Fibroblast of skin of right biceps (primary cell): ENCODE measurements around the gene STEEP1.
"Not testable (repeated sequence)": the region's sequence is repeated elsewhere in the genome, so short reads cannot be mapped to it uniquely, and the experiment has no call there.

Experiments used
- DNase-seq: peaks from one replicate; pipeline ENCODE4 v3.0.0-alpha.2; 2013

STEEP1 gene

DNA sequence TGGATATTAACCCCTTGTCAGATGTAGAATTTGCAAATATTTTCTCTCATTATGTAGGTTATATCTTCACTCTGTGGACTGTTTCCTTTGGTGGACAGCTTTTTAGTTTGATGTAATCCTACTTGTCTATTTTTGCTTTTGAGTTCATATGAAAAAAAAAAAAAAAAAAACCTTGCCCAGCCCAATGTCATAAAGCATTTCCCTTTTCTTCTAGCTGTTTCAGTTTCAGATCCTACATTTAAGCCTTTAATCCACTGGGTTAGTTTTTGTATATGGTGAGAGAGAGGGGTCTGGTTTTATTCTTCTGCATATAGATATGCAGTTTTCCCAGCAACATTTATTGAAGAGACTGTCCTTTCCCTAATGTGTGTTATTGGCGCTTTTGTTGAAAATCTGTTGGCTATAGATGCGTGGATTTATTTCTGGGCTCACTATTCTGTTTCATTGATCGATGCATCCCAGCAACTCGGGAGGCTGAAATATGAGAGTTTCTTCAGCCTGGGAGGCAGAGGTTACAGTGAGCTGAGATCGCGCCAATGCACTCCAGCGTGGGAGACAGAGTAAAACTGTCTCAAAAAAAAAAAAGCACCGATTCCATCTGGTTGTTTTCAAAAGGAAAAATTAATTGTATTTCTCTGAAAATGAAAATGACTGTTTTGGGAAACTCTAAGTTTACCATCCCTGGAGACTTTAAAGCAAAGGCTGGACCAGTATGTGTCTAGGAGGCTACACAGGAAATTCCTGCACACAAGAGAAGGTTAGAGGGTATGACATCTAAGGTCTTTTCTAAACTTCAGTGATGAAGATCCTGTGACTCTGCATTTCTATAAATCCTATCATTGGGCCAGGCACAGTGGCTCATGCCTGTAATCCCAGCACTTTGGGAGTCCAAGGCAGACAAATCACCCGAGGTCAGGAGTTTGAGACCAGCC is 35.6 kb downstream of the STEEP1 start:
- no peak for DNase-seq

DNA sequence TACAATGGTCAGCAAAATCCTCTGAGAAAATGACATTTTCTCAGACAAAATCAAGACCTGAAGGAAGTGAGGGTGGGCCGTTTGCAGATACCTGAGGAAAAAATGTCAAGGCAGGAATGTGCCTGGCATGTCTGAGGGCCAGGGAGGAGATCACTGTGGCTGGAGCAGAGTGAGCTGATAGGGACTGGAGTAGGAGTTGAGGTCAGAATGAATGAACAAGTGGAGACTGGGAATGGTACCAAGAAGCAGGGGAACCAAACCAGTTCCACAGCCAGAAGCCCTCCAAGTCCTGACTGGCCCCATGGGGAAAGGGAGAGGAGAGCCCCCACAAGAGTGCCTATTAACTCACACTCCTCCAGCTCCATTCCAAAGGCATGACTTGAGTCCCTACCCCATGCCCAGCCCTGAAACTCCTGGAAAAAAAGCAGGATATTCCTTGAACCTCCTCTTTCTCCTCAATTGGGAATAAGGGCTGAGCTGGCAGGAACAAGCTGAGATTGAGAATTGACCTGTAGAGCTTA is 41.5 kb downstream of the STEEP1 start:
- no peak for DNase-seq

DNA sequence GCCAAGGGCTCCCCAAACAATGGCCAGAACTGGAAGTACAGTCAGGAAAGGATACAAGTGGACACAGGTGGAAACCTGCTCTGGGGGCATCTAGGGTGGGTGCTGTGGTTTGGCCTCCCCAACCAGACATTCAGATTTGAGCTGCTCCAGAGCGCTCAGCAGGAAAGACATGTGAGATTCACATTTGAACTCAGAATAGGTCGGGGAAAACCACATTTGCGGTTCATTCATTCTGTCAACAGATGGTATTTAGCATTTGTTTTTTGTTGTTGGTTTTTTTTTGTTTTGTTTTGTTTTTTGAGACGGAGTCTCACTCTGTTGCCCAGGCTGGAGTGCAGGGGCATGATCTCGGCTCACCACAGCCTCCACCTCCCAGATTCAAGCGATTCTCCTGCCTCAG is 44.0 kb downstream of the STEEP1 start:
- no peak for DNase-seq

DNA sequence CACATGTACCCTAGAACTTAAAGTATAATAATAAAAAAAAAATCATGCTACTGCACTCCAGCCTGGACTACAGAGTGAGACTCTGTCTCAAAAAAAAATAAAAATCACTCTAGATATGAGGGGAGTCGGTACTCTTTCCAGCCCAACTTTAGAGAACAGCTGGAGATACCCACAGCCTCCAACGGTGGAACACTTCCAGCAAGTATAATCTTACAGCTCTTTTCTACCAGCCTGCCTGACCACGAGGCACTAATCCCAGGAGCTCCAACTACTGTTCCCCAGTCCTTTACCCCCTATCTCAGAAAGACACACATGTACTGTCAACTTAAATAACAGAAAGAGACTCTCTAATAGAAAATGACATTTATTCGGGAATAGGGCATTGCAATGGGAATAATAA is 46.8 kb downstream of the STEEP1 start:
- no peak for DNase-seq

DNA sequence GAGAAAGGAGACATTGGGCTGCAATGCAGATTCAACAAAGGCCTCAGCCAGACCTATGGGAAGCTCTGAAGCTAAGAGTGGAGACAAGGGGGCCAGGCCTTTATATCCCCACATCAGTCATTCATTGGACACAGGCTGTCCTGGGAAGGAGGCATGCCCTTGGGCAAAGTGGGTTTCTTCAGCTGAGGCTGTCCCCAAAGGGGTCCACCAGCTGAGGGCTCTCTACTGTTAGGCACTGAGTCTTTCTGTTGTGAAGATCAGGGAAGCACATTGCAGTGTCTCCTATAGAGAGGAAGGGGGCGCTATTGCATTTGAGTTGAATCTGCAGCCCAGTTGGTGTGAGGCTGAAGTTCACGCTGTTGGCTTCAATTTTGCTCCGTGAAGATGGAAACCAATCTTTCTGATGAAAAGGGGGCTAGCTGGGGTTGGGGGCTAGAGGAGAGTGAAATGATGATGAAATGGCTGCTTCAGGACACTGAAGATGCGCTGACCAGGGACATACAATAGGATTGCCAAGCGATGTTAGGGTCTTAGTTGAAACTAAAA is 49.0 kb downstream of the STEEP1 start:
- peak; percentile 59 for DNase-seq

DNA sequence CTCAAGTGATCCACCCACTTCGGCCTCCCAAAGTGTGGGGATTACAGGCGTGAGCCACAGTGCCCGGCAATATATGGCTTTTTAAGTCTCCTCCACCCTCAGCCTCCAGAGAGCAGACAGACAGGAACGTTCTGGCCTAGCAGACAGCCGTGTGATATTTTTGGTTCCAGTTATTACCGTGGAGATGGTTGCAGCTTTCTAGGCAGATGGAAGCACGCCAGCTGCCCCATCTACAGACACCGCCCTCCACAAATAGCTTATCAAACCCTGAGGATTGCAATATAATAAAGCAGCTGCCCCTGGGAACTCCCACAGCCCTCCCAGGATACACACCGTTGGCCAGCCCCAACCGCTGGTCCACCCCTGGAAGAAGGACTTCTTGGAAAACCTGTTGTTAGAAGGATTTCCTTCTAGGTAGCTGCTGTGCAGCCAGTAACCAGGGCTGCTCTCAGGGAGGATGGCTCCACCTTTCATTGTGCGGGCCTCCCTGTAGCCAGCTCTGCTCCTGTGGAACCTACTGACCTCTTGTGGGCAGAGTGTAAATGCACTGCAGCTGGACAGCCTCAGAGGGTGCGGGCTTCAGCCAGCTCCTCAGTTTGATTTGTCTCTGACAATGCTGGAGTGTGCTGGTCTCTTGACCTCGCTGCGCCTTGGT is 52.9 kb downstream of the STEEP1 start:
- peak; percentile 68 for DNase-seq

DNA sequence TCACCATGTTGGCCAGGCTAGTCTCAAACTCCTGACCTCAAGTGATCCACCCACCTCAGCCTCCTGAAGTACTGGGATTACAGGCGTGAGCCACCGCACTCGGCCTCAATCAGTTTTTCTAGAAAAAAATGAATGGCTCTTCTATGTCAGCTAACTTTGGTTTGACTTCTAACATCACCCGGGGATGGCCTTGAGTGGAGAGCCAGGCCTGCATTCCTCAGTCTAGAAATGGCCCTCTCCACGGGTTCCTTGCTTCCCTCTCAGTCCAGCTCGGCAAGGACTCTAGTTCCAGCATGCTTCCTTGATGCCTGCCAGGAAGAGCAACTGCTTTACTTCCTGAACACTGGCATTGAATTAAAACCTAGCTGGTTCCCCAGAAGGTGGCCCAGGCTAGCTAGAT is 58.0 kb downstream of the STEEP1 start:
- DNase-seq, result no peak

DNA sequence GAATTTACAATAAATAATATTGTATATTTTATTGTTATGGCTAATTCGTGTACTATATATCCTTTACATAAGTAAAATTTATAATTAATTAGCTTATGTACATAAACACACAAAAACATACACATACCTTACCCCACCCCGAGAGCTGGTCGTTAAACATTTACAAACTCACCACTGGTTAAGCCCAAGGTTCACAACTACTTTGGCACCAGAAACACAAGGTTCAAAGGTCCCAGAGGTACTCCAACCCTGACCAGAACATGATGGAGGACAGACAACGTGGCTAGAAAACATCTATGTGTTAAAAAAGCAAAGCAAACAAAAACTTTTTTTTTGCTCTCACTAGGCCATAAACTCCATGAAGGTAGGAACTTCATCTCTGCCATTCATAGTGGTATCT is 59.3 kb downstream of the STEEP1 start:
- DNase-seq, result no peak

DNA sequence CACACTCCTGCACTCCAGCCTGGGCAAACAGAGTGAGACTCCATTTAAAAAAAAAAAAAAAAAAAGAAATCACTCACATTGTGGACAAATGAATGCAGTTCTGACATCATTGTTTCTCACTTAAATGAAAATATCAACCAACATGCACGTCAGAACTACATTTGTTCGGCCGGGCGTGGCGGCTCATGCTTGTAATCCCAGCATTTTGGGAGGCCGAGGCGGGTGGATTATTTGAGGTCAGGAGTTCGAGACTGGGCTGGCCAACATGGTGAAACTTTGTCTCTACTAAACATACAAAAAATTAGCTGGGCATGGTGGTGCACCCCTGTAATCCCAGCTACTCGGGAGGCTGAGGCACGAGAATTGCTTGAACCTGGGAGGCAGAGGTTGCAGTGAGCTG is 60.1 kb downstream of the STEEP1 start:
- DNase-seq, result not testable (repeated sequence)

DNA sequence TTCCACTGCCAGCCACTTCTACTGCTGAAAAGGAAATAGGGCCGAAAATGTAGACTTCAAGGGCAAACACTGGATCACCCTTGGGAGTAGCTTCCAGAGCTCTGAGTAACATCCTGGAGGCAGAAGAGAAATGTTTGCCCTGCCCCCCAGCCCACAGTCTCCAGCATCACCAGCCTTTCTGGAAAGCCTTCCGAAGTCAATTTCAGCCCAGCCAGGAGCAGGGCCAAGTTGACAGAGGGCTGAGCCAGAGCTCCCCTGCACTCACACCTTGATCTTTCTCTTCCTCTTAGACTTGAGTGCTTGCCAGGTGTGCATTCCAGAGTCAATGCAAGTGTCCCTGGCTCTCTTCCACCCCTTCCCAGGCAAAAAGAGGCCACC is 61.7 kb downstream of the STEEP1 start:
- peak; percentile 93 for DNase-seq

DNA sequence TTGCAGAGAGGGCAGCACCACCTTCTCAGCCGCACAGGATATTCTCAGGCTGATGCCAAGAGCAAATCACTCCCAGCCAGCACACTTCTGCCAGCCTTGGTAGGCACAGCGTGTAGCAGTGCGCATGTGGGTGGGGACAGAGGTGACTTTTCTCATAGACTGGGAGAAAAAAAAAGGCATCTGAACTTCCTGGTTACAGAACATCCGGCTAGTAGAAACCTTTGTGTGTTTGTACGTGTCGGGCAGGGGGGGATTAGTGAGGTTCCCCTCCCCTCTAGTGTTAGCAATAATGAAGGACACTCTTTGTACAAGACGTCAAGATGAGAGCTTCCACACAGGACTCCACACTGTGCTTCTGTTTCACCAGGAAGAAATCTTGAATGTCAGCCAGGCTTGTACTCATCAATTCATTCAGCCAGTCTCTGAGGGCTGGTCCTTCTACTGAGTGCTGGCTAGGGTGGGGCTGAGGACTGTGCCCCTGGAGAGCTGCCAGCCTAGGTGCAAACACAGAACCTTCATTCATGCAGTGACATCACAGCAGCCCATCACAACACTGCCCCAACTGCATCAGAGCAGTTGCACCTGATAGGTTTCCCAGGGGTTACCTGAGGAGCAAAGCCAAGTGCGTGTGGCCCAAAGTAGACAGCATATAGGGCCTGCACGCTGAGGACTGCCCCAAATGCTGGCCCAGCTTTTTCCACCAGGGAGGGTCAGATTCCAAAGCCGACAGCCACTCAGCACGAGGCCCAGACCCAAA is 62.3 kb downstream of the STEEP1 start:
- DNase-seq, result peak; percentile 66

DNA sequence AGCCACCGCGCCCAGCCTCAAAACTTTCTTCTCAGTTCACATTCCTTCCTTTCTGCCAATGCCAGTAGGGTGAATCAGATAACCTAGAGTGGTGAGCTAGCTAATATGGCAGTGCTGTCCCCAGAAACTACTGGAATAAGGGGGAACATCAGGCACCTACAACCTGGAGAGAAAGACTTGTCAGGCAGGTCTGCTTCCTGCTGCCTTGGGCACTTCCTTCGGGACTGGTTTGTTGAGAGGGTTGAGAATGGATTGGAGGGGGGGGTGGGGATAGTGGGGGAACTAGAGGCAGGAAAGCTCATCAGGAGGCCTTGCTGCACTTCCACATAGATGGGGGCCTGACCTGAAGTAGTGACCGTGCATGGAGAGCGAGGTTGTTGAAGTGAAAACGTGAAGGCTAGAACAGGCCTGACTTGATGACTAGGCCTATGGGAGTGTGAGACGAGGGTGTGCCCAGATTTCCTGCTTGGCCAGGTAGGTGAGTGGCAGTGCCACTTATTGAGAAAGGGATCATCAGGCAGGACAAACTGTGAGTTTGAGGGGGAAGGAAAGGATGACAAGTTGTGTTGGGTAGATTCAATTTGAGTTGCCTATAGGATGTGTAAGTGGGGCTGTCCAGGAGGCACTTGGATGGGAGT is 63.6 kb downstream of the STEEP1 start:
- DNase-seq, result no peak

DNA sequence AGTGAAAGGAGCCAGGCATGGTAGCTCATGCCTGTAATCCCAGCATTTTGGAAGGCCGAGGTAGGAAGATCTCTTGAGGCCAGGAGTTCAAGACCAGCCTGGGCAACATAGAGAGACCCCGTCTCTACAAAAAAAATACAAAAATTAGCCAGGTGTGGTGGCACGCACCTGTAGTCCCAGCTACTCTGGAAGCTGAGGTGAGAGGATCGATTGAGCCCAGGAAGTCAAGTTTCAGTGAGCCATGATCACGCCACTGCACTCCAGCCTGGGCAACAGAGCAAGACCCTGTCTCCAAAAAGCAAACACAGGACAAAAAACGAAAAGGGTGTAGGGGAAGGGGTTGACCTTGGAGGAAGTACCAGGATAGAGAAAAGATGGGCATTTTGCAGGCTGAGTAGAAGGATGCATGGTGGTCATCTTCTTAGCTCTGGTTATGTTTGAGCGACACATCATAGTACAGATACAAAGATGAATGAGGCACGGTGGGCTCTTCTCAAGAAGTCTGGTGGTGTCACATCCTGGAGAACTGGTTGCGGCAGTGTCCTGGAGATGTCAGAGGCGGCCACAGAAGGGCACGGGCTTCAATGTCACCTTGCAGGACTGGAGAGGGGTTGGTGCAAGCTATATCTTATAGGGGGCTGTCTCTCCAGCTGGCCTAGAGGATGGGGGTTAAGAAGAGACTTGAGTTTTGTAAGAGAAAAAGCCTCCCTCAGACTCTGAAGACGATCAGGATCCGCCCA is 65.0 kb downstream of the STEEP1 start:
- DNase-seq, result no peak

DNA sequence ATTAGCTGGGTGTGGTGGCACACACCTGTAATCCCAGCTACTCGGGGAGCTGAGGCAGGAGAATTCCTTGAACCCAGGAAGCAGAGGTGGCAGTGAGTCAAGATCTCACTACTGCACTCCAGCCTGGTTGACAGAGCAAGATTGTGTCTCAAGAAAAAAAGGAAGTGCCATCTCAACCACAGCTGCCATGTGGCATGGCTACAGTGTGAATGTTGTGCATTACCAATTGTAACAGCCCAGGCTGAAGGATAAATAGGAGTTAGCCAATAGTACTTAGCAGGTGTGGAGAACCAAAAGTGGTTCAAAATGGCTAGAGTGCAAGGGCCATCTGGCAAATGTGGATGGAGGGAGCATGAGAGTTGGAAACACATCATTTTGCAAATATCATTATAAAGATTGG is 68.0 kb downstream of the STEEP1 start:
- no peak for DNase-seq

DNA sequence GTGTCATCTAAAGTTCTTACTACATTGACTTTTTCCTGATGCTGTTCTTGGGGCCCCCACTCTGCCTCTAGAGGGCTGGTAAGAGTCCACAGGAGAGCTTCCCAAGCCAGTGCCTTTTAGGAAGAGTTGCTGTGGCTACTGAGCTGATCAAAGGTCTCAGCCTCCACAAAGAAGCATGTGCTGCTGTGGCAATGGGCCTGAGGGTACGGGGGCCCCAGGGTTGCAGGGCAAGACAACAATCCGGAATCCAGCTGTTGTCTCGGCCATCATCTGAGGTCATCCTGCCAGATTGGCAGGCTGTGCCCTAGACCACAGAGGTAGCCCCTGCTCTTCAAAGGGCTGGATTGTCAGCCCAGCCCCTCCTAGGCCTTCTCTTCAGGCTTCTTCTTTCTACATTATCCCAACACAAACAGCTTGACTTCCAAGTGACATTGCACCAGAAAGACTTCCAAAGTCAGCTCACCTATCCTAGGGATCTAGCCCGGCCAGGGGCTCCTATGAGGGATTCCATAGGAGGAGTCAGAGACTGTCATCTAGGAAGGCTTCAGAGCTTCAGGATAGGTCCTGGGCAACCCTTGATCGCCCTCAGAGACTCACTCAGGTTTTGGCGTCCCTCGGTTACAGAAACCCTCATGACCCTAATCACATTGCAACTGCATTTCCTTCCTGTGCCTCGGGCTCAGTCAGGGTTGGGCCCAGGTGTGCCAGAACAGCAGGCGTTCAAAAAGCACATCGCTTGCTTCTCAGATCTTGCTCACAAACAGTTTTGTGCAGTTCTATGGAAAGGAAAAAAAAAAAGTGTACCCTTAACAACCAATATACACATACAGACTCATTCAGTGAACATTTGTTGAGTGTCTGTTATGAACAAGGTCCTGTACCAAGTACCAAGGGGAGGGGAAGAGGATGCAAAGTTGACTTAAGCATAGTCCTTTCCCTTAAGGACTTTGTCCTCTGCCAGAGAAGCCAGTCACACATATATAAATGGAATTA is 69.2 kb downstream of the STEEP1 start:
- DNase-seq, result no peak

DNA sequence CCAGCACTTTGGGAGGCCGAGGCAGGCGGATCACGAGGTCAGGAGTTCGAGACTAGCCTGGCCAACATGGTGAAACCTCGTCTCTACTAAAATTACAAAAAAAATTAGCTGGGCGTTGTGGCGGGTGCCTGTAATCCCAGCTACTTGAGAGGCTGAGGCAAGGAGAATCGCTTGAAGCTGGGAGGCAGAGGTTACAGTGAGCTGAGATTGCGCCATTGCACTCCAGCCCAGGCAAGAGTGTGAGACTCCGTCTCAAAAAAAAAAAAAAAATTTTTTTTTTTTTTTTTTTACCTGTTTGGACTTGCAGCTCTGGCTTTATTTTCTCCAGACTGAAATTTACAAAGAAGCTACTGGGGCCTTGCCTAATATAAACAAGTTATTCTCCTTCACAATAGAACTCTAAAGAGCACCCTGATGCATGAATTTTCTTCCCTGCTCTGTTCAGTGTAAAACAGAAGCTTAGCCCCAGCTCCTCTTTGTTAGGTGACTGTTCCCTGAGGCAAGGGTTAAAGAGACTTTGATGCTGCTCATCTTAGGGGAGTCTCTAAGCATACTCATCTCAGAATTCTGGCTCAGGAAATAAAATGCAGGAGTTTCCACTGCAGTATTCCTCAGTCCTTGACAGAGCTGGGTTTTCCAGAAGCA is 71.2 kb downstream of the STEEP1 start:
- DNase-seq, result not testable (repeated sequence)

DNA sequence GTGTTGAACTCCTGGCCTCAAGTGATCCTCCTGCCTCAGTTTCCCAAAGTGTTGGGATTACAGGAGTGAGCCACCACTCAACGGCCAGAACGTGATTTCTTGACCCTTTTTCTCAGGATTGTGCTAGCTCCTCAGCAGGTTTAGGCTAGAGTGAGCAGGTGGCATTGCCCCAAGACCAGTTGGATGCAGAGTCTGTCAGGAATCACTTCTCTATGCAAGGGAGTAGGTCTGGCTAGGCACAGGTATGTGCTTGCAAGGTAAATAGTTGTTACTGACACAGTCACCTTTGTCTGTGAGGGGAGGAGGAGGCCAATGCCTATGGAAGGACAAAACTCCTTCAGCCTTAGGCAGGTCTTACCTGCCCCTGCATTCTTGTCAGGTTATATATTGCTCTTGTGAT is 72.7 kb downstream of the STEEP1 start:
- DNase-seq, result no peak

DNA sequence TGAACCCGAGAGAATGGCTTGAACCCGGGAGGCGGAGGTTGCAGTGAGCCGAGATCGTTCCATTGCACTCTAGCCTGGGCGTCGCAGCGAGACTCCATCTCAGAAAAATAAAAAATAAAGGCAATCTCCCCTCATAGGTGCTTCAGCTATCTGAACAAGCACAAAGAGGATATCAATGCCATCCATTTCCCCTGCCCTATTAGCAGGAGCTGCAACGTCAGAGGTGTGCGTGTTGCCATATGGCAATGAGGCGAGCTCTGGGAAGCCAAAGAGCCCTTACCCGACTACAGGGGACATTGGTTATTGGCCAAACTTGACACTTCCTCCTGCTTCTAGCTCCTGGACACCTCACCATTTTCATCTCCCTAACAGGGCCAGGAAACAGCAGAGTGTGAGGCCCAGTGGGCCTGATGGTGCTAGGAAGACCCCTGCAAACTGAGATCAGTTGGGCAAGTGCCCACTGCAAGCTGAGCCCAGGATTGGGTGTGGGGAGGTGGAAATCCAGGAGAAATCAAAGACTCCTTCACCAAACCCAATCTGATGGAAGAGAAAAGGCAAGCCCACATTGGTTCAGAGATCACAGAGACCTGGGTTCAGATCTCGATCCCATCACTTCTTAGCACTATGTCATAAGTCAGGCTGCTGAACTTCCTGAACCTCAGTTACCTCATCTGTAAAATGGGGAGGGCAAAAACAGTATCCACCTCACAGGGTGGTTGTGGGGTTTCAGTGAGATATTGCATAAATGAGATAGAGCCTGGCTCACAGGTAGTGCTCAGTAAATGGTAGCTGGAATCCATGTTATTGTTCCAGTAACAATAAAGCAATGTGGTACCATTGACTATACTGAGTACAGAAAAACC is 75.8 kb downstream of the STEEP1 start:
- DNase-seq, result no peak

DNA sequence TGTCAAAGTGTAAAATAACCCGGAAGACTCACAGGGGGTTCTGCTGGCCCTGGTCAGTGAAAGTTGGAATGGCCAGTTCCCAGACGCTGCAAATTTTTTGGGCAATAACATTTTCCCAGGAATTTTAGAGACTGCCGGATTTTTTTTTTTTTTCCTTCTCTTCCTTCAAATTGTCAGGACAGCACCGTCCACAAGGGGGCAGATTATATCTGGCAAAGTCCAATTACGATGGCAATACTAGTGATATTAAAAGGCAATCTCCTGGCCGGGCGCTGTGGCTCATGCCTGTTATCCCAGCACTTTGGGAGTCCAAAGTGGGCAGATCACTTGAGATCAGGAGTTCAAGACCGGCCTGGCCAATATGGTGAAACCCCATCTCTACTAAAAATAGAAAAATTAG is 76.5 kb downstream of the STEEP1 start:
- DNase-seq, result peak; percentile 57
